GM18505 (cell line): Measurements from ENCODE around the gene INSYN2A.

Experiments
- ATAC-seq: cut with Tn5 transposase; IDR thresholded peaks from one replicate; pipeline ENCODE4 v1.9.1; 2021; ENCODE audit not compliant: unreplicated experiment
- POLR2A ChIP-seq: IDR thresholded peaks from 4 replicates; pipeline ENCODE4 v1.6.1; 2011; ENCODE audit warnings: borderline replicate concordance; ENCODE audit not compliant: insufficient read depth, insufficient read length; ENCODE audit errors: extremely low read depth

INSYN2A gene

GRCh38 chr10:127215866-127216265, 19.5 kb upstream of the INSYN2A start:
- TF ChIP-seq POLR2A = no peak
- no peak for ATAC-seq

DNA sequence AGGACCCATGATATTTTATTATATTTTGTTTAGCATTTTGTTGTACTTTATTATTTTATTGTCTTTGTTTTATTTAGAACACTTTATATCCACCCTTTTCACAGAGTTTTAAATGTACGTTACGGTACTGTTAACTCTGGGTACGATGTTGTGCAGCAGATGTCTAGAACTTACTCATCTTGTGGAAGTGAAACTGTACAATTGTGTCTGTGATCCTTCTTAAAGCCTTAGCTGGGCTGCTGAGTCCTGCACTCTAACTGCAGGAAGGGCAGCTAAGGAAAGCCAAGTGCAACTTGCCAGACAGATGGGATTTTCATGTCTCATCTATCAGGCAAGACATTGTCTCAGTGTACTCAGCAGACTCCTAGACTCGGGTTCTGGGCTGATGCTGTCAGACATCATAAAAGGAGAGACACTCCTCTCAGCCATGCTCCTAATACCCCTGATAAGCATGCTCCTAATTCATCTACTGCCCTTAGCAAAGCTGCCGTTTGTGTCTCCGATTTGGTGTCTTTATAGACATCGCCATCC, 14.6 kb upstream of the INSYN2A start:
- TF ChIP-seq POLR2A = no peak
- no peak for ATAC-seq

GRCh38 chr10:127207081-127207480, 10.7 kb upstream of the INSYN2A start:
- ATAC-seq = no peak
- no peak for TF ChIP-seq POLR2A

GRCh38 chr10:127203067-127203466, 6.7 kb upstream of the INSYN2A start:
- no peak for TF ChIP-seq POLR2A
- no peak for ATAC-seq

- no peak for ATAC-seq
- TF ChIP-seq POLR2A = no peak
These were observed 4.3 kb upstream of the INSYN2A start for GRCh38 chr10:127200646-127201045.

DNA sequence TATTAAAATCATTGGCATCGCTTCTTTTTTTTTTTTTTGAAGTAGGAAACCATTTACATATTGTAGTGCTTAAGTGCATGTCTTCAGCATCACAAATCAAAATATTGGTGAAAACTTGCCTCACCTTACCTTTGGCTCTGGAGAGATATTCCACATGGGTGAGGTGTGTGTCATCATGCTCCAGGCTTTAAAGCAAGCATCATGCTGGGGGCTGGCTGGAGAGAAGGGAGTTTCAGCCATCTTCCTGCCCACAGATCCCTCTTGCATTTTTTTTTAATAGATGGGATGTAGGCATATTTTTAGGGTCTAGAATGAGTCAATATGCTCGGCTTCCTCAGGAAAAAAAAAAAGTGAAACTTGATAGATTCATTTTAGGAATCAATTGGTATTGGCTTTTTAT, 2.3 kb upstream of the INSYN2A start:
- no peak for ATAC-seq
- no peak for TF ChIP-seq POLR2A

DNA sequence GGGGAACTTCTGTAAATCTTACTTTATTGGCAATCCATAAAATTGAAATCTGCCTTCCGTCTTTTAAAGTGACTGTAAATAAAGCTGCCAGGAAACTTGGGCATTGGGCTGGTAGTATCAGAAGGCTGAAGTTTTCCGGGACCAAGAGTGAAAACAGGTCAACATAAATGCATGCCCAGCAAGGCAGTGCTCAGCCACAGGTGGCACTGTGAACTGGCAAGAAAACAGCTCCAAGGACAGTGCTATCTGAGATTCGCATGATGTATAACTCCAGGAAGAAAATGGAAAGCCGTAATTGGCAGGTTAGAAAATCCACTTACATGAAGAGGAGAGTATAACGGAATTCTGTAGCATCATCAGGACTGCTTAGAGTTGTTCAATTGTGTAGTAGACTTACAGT, 1.9 kb upstream of the INSYN2A start:
- no peak for TF ChIP-seq POLR2A
- no peak for ATAC-seq

GRCh38 chr10:127197154-127197432, 702 bp upstream of the INSYN2A start:
- TF ChIP-seq POLR2A = no peak
- no peak for ATAC-seq

DNA sequence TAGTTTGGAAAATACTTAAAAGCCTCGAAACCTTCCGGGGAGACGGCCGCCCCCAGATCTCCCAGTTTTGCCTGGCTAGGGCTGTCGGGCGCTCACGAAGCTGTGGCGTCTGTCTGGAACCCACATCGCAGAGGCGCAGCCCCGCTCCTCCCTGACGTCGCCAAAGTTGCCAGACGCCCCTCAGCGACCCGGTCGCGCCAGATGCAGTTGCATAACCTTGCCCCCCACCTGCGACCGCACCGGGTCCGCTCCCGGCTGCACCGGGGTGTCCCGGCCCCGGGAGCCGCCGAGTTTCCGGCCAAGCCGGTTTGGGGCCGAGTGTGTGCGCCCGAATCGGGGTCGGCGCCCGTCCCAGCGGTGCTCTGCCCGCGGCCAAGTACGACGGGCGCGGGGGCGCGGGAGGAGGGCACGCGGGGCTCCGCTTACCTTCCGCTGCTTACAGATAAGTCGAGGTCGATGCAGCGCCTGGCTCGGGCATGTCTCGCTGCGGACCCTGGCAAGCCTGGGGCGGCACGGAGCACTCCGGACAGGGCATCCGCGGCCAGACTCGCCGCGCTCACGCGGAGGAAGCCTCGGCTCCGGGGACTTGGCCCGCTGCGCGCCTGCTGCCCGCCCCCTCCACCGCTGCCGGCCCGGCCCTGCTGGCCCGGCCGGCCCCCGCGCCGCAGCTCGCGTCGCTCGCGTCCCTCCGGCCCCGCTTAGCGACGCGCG, 665 bp downstream of the INSYN2A start:
- ATAC-seq = no peak
- no peak for TF ChIP-seq POLR2A

- no peak for ATAC-seq
- TF ChIP-seq POLR2A = no peak
These were observed 1.3 kb downstream of the INSYN2A start for GRCh38 chr10:127195041-127195506.

DNA sequence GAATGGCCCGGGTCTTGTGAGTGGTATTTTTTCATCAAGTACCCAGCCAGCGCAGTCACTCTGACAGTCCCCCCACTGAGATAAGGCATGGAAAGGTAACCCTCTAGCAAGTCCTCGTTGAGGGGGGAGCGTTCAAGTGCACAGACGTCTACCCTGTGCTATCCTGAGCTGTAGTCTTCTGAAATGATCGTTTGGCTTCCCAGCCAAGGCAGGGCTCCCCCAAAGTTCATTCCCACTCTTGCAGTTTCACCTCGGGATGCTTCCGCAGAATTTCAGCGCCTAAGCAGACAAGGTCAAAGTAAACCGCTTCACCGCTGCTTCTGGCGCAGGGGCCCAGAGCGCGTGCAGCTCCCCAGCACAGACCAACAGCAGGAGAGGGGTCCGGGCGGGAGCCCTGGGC, 1.8 kb downstream of the INSYN2A start:
- no peak for ATAC-seq
- no peak for TF ChIP-seq POLR2A

DNA sequence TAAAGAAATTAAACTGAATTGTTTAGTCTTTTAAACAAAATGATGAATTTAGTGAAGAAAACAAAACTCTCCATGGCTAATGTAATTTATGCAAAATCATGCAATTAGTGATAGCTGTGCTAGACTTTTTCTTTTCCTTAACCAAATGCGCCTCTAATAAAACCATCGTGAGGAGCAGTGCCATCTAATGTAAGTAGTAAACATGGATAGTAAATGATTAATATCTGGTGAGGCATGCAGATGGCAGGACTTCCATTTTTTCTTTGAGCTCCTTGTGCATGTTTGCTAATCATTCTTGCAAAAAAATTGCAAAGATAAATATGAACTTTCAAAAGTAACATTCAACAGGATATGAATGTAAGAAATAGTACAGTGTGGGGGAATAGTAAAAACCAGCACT, 2.3 kb downstream of the INSYN2A start:
- no peak for ATAC-seq
- TF ChIP-seq POLR2A = no peak

DNA sequence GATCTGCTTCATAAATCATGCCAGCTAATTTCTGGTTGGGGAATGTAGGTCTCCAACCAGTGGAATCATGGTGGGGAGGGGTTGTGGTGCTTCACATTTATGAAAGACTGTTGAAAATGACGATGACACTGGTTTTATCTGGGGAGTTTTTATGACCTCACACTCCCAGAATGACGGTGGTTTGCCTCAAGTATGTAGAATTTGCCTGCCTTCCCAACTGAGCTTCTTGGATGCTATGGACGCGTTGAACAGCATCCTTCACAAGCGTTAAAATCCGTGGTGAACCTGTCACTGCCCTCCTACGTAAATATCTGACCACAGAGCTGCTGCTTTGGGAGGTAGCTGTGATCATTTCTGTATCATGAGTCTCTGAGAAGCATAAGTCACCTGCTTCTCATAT, 3.3 kb downstream of the INSYN2A start:
- no peak for ATAC-seq
- TF ChIP-seq POLR2A = no peak

DNA sequence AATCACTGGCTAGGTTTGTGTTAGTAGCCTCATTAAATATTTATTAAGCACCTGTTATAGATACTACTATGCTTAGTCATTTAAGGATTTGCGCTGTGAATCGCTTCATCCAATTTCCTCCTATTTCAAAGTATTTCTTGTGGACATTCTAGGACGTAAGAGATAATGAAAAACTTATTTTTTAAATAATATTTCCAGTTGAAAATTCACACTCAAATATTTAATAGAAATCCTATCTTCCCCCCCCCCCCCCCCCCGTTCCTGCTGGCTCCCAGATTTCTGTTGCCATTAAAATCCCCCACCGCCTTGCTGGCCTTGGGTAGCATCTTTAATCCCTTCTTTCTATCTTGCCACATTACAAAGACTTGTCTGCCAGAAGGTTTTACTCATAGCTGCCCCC, 6.0 kb downstream of the INSYN2A start:
- ATAC-seq = no peak
- no peak for TF ChIP-seq POLR2A

DNA sequence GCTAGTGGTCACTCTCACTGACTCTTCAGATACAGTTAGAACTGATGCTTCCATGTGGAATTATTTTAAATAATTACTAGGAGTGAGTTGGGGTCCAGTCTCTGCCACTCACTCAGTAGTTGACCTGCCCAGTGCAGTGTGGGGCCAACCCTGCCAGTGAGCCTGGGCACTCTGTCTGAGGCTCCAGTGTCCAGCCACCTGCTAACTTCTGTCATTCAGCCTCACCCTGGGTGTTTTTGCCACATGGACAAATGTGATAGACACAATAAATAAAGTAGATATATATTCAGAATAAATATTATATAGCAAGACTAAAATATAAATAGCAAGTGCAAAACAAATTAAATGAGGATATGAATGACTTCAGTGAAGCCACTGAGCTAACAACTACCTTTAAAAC, 7.2 kb downstream of the INSYN2A start:
- ATAC-seq = no peak
- no peak for TF ChIP-seq POLR2A
